ENCODE results near the gene CBLL1. TPM values are rescaled to one million over a fixed set of nuclear protein-coding genes. Genes with fewer than 3 reads are reported as not detected.
A peak's percentile ranks its signal among the peaks of the same experiment; 100 is the strongest.

Gene CBLL1
- polyA plus RNA-seq, 6 donors from 2014 or later, result 68.2 to 118 (median 75.4) TPM

GRCh38 chr7:107767391-107767790 lies 23.4 kb downstream of the CBLL1 start:
- ATAC-seq (ENCODE audit: low read depth in 2 of 2) (no peak), DNase-seq (no peak)
- H3K36me3 Mint-ChIP-seq, result no peaks in the 10 kb centered on the region
- H3K9me3 Mint-ChIP-seq, result no peaks in the 10 kb centered on the region
- peaks cover 0 to 5% (median 4%) of the 10 kb centered on the region in 3 donors for H3K4me1 Mint-ChIP-seq
- peak overlapping the region in 1 of 6 donors; percentile 8 for H3K27ac Mint-ChIP-seq
- no peaks in the 10 kb centered on the region for H3K27me3 Mint-ChIP-seq
- no peak overlapping the region for H3K4me3 Mint-ChIP-seq

GRCh38 chr7:107768263-107768662 lies 24.3 kb downstream of the CBLL1 start:
- no peaks in the 10 kb centered on the region for H3K27me3 Mint-ChIP-seq
- ATAC-seq (ENCODE audit: low read depth in 2 of 2) (no peak), DNase-seq (no peak)
- H3K4me3 Mint-ChIP-seq, result no peak overlapping the region
- H3K27ac Mint-ChIP-seq, result peak overlapping the region in 1 of 6 donors; percentile 42
- H3K4me1 Mint-ChIP-seq, result peaks cover 0 to 5% (median 4%) of the 10 kb centered on the region in 3 donors
- H3K36me3 Mint-ChIP-seq, result no peaks in the 10 kb centered on the region
- H3K9me3 Mint-ChIP-seq, result no peaks in the 10 kb centered on the region

- Mint-ChIP-seq H3K27ac (no peak overlapping the region), H3K4me3 (no peak overlapping the region), H3K36me3 (no peaks in the 10 kb centered on the region), H3K27me3 (no peaks in the 10 kb centered on the region), H3K4me1 (peaks cover 0 to 4% (median 0%) of the 10 kb centered on the region in 3 donors), H3K9me3 (no peaks in the 10 kb centered on the region)
- DNase-seq (no peak), ATAC-seq (ENCODE audit: low read depth in 2 of 2) (no peak)
These were observed 29.1 kb downstream of the CBLL1 start for GRCh38 chr7:107773027-107773426.

DNA sequence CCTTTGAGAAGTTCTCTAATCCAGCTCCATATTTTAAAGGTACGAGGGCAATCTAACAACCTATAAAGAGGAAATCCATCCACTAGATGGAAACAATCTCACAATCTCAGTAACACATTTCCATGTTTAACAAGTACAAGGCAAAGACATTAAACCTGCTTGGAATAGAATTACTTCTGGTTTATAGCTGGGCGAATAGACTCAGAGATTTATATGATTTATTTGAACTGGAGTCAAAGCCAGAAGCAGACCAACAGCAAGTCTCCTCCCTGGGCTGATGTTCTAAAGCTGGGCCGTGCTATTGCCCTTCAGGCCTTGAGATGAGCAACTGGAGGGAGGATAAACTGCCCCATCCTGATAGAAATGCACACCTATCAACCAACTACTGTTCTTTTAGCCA lies 33.8 kb downstream of the CBLL1 start:
- DNase-seq, result no peak
- no peaks in the 10 kb centered on the region for H3K4me1 Mint-ChIP-seq
- H3K27me3 Mint-ChIP-seq, result no peaks in the 10 kb centered on the region
- no peaks in the 10 kb centered on the region for H3K9me3 Mint-ChIP-seq
- H3K4me3 Mint-ChIP-seq, result no peak overlapping the region
- no peak overlapping the region for H3K27ac Mint-ChIP-seq
- H3K36me3 Mint-ChIP-seq, result no peaks in the 10 kb centered on the region
- no peak for ATAC-seq (ENCODE audit: low read depth in 2 of 2)

- Mint-ChIP-seq H3K9me3 (no peaks in the 10 kb centered on the region), H3K27me3 (no peaks in the 10 kb centered on the region), H3K4me1 (no peaks in the 10 kb centered on the region), H3K4me3 (no peak overlapping the region), H3K27ac (no peak overlapping the region), H3K36me3 (no peaks in the 10 kb centered on the region)
- no peak for ATAC-seq (ENCODE audit: low read depth in 2 of 2)
- no peak for DNase-seq
These were observed 34.3 kb downstream of the CBLL1 start for GRCh38 chr7:107778283-107778682.

DNA sequence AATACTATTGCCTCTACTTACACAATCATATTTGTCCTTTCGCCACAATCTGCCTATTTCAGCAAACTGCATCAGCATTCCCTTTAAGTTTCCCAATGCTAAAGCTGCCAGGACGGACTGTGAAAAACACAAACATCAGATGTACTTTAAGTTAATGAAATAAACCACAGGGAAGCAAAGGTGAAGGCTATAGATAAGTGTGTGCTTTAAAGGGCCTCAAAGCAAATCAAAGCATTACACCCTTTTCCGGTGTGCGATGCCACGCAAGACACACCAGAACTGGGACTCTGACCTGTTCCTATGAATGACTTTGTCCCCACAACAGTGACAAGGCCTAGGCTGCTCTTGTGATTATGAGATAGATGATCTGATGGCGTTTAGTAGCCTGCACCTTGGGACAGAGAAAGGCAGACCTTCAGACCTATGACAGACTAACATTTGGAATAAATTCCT lies 35.7 kb downstream of the CBLL1 start:
- Mint-ChIP-seq H3K4me3 (no peak overlapping the region), H3K4me1 (no peaks in the 10 kb centered on the region), H3K36me3 (no peaks in the 10 kb centered on the region), H3K27ac (no peak overlapping the region), H3K27me3 (no peaks in the 10 kb centered on the region), H3K9me3 (no peaks in the 10 kb centered on the region)
- no peak for ATAC-seq (ENCODE audit: low read depth in 2 of 2)
- no peak for DNase-seq

- no peak overlapping the region for H3K4me3 Mint-ChIP-seq
- H3K4me1 Mint-ChIP-seq, result no peaks in the 10 kb centered on the region
- H3K9me3 Mint-ChIP-seq, result no peaks in the 10 kb centered on the region
- no peaks in the 10 kb centered on the region for H3K27me3 Mint-ChIP-seq
- no peak overlapping the region for H3K27ac Mint-ChIP-seq
- H3K36me3 Mint-ChIP-seq, result no peaks in the 10 kb centered on the region
- no peak for DNase-seq
- ATAC-seq (ENCODE audit: low read depth in 2 of 2), result no peak
These were observed 38.4 kb downstream of the CBLL1 start for GRCh38 chr7:107782374-107782773.

- Mint-ChIP-seq H3K4me3 (no peak overlapping the region), H3K9me3 (no peaks in the 10 kb centered on the region), H3K36me3 (no peaks in the 10 kb centered on the region), H3K4me1 (peaks cover 0 to 1% (median 0%) of the 10 kb centered on the region in 3 donors), H3K27ac (no peak overlapping the region), H3K27me3 (no peaks in the 10 kb centered on the region)
- no peak for ATAC-seq (ENCODE audit: low read depth in 2 of 2)
- no peak for DNase-seq
These were observed 39.7 kb downstream of the CBLL1 start for GRCh38 chr7:107783648-107784047.

GRCh38 chr7:107785170-107785569 lies 41.2 kb downstream of the CBLL1 start:
- no peak for ATAC-seq (ENCODE audit: low read depth in 2 of 2)
- no peaks in the 10 kb centered on the region for H3K27me3 Mint-ChIP-seq
- peaks cover 0 to 3% (median 0%) of the 10 kb centered on the region in 3 donors for H3K4me1 Mint-ChIP-seq
- H3K36me3 Mint-ChIP-seq, result no peaks in the 10 kb centered on the region
- no peak for DNase-seq
- no peak overlapping the region for H3K4me3 Mint-ChIP-seq
- no peaks in the 10 kb centered on the region for H3K9me3 Mint-ChIP-seq
- no peak overlapping the region for H3K27ac Mint-ChIP-seq

DNA sequence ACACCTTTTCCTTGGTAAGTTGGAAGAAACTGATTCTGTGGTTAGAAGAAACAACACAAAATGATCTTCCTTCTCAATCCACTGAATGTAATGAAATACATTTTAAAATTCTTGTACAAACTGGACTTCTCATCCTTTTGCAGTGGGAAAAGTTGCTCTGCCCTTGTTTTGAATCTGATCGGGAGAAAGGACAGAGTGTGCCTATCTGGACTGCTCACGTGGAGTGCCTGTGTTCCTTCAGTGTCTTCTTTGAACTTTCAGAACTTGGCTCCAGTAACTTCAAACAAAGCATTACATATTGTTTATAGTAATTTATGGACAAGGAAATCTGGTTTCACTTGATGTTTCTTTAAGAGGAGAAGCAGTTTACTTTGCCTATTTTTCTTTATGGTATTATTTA lies 42.0 kb downstream of the CBLL1 start:
- H3K9me3 Mint-ChIP-seq, result no peaks in the 10 kb centered on the region
- no peak for DNase-seq
- H3K27me3 Mint-ChIP-seq, result peaks cover 0 to 5% (median 0%) of the 10 kb centered on the region in 3 donors
- H3K4me3 Mint-ChIP-seq, result no peak overlapping the region
- peaks cover 0 to 3% (median 0%) of the 10 kb centered on the region in 3 donors for H3K4me1 Mint-ChIP-seq
- no peak for ATAC-seq (ENCODE audit: low read depth in 2 of 2)
- no peak overlapping the region for H3K27ac Mint-ChIP-seq
- no peaks in the 10 kb centered on the region for H3K36me3 Mint-ChIP-seq

DNA sequence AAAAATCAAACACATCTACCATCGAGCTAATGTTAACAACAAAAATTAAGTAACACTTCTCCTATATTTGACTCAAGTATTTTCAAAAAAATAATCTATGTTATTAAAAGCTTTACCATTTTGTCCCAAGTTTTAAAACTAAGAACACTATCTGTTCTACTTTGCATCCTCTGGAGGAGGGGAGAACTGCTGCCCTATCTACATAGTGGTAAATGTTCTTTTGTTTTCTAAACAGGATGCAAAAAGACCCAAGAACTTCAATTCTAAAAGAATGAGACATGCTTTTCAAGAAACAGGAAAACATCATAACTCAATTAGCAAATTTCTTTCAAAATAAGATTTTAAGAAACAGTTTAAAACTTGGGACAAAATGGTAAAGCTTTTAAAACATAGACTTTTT lies 44.3 kb downstream of the CBLL1 start:
- H3K4me3 Mint-ChIP-seq, result no peak overlapping the region
- DNase-seq (no peak), ATAC-seq (ENCODE audit: low read depth in 2 of 2) (no peak)
- H3K36me3 Mint-ChIP-seq, result no peaks in the 10 kb centered on the region
- peaks cover 0 to 3% (median 0%) of the 10 kb centered on the region in 3 donors for H3K4me1 Mint-ChIP-seq
- peaks cover 0 to 6% (median 0%) of the 10 kb centered on the region in 3 donors for H3K27me3 Mint-ChIP-seq
- no peak overlapping the region for H3K27ac Mint-ChIP-seq
- no peaks in the 10 kb centered on the region for H3K9me3 Mint-ChIP-seq

DNA sequence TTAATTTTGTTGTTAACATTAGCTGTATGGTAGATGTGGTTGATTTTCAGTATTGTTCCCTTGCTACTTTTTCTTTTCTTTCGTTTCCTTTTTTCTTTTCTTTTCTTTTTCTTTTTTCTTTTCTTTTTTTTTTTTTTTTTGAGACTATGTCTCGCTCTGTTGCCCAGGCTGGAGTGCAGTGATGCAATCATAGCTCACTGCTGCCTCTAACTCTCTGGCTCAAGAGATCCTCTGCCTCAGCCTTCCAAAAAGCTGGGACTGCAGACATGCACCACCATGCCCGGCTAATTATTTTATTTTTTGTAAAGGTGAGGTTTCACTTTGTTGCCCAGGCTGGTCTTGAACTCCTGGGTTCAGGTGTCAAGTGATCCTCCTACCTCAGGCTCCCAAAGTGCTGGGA lies 44.7 kb downstream of the CBLL1 start:
- Mint-ChIP-seq H3K27ac (no peak overlapping the region), H3K27me3 (peaks cover 0 to 6% (median 0%) of the 10 kb centered on the region in 3 donors), H3K36me3 (no peaks in the 10 kb centered on the region), H3K9me3 (no peaks in the 10 kb centered on the region), H3K4me1 (peaks cover 0 to 3% (median 0%) of the 10 kb centered on the region in 3 donors), H3K4me3 (no peak overlapping the region)
- DNase-seq, result no peak
- ATAC-seq (ENCODE audit: low read depth in 2 of 2), result no peak

- DNase-seq (no peak), ATAC-seq (ENCODE audit: low read depth in 2 of 2) (no peak)
- Mint-ChIP-seq H3K4me3 (no peak overlapping the region), H3K36me3 (no peaks in the 10 kb centered on the region), H3K9me3 (no peaks in the 10 kb centered on the region), H3K4me1 (peaks cover 0 to 3% (median 0%) of the 10 kb centered on the region in 3 donors), H3K27me3 (peaks cover 0 to 6% (median 0%) of the 10 kb centered on the region in 3 donors), H3K27ac (peak overlapping the region in 1 of 6 donors; percentile 30)
These were observed 45.7 kb downstream of the CBLL1 start for GRCh38 chr7:107789647-107790046.

DNA sequence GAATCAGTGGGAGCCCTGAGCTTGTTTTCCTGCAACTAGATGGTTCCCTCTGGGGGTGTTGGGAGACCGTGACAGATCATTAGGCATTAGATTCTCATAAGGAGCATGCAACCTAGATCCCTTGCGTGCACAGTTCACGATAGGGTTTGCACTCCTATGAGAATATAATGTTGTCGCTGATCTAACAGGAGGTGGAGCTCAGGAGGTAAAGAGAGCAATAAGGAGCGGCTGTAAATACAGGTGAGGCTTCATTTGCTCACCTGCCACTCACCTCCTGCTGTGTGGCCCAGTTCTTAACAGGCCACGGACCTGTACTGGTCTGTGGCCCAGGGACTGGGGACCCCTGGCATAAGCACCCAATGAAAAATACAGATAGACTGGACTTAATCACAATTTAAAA lies 48.4 kb downstream of the CBLL1 start:
- ATAC-seq (ENCODE audit: low read depth in 2 of 2) (no peak), DNase-seq (no peak)
- Mint-ChIP-seq H3K36me3 (no peaks in the 10 kb centered on the region), H3K9me3 (no peaks in the 10 kb centered on the region), H3K4me3 (no peak overlapping the region), H3K27me3 (peaks cover 6 to 9% (median 8%) of the 10 kb centered on the region in 3 donors), H3K27ac (no peak overlapping the region), H3K4me1 (peaks cover 0 to 3% (median 0%) of the 10 kb centered on the region in 3 donors)

All from naive B cell (primary cell).